HG02610 (cell line): Measurements from ENCODE around the gene PKHD1.

Experiments
- ATAC-seq: cut with Tn5 transposase; IDR thresholded peaks from one replicate; pipeline ENCODE4 v1.9.1; 2021; ENCODE audit warnings: mild to moderate bottlenecking, moderate library complexity; ENCODE audit not compliant: unreplicated experiment

PKHD1 gene

GRCh38 chr6:51718533-51718932, 368.9 kb downstream of the PKHD1 start:
- no peak for ATAC-seq

- no peak for ATAC-seq
These were observed 369.9 kb downstream of the PKHD1 start for GRCh38 chr6:51717477-51717876.

DNA sequence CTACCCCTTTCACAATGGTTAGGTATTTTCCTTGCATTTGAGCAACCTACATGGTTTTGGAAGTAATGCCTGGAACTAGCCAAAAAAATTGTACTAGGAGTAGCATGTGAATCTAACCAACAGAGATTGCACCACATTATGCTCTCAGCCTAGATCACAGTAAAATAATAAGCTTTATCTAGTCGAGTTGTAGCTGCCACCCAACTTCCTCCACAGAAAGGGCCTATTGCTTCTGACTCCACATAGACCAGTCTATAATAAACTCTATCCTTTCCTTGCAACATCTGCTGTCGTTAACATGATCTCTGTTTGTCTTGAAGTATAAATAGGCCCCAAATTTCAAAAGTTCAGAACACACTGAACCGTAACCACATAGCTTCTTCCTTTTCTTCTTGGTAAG, 375.5 kb downstream of the PKHD1 start:
- no peak for ATAC-seq

- no peak for ATAC-seq
These were observed 381.3 kb downstream of the PKHD1 start for GRCh38 chr6:51706086-51706485.

GRCh38 chr6:51704932-51705540, 382.4 kb downstream of the PKHD1 start:
- no peak for ATAC-seq

DNA sequence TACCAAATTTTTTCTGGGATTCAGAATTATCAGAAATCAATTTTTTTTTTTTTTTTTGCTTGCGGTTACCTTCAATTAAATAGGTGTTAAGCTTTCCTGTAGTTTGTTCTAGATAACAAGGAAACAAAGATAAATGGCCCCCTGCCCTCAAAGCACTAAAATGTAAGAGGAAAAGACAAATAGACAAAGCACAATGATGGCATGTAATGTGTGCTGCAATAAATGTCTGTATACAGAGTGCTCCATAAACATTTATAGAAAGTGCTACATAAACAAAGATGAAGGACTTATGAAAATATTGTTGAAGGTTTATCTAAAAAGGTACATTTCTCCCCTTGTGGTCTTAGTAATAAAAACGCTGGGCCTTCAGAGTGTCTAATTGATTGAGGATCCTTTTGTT, 384.6 kb downstream of the PKHD1 start:
- no peak for ATAC-seq

- no peak for ATAC-seq
These were observed 402.8 kb downstream of the PKHD1 start for GRCh38 chr6:51684603-51685002.

DNA sequence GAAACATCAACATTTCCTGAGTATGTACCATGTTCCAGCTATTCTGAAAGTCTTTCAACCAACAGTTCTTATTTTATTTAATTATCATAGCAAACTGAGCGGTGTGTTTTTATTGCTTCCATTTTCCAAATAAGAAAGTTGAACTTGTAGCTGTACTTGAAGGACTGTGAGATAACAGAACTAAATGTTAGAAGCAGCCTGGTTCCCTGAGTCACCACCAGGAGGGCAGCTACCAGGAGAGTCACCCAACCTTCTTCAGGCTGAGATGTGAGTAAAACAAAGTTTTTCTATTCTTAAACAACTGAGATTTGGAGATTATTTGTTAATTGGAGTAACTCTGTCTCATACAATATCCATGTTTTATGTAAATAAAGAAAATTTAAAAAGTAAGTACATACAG, 403.4 kb downstream of the PKHD1 start:
- no peak for ATAC-seq

GRCh38 chr6:51678905-51679620, 408.4 kb downstream of the PKHD1 start:
- ATAC-seq, result peak; percentile 92

GRCh38 chr6:51678274-51678673, 409.1 kb downstream of the PKHD1 start:
- no peak for ATAC-seq

- ATAC-seq, result no peak
These were observed 411.5 kb downstream of the PKHD1 start for GRCh38 chr6:51675922-51676275.

DNA sequence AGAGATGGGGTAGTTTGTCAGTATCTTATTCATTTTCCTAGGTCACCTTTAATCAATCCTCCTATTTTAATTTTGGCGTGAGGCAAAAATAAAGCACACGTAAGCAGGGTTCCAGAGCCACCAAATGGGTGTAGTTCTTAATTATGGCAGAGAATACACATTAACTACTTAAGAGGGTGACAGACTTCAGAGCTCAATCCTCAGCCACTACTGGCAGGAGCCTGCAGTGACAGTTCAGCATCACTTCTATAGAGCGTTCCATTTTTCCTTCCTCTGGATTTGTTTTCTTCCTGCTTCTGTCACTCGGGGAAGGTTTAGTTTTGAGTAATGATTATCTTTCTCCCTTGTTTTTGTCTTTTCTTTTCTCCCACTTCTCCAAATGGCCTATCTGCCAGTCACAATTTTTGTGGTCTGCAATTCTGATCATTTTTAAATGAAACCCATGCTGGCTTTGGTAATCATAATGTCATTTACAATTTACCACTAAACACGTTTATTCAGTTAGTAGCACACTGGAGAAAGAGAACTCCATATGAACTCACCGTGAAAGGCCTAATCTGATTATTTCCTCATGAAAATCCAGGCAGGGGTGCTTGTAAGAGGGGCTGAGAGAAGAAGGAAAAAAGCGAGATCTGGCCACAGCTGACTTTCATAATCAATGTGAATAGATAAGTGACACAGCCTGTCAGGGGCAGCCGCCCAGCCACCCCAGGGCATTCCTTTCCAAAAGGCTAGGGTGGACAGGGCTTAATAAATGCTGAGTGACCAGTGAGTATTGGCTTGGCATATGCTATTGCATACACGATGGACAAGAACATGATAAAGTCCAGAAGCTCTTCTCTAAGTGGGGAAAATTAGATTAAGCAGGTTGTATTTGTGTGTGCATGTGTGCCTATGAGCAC, 412.1 kb downstream of the PKHD1 start:
- ATAC-seq, result no peak

GRCh38 chr6:51663525-51663924, 423.9 kb downstream of the PKHD1 start:
- no peak for ATAC-seq

DNA sequence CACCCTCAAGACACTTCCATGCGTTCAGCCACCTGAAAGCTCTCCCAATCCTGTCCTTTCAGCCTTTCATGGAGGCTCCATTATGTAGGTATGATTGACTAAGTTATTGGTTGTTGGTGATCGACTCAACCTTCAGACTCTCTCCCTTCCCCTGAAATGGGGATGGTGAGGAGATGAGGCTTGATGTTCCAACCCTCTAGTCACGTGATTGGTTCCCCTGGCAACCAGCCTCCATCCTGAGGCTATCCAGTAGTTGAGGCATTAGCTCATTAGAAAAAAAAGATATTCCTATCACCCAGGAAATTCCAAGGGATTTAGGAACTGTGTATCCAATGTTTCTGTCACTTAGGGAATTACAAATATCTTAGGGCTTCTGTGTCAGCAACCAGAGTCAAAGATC, 426.6 kb downstream of the PKHD1 start:
- ATAC-seq, result no peak

DNA sequence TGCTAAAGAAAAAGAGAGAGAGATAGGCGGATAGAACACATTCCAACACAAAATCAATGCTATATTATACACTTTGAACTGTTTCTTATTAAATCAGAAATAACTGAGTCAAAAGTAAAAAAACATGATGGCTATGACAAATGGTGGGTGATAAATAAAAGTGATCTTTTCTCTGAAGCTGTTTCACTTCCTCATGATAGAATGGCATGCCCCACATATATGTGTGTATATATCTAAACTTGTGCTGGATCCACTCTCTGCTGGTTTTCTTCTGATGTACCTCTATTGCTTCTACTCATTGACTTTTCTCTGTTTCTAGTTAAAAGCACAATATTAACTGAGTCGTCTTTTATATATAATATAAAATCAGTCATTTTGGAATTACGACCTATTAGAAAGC, 429.9 kb downstream of the PKHD1 start:
- no peak for ATAC-seq

DNA sequence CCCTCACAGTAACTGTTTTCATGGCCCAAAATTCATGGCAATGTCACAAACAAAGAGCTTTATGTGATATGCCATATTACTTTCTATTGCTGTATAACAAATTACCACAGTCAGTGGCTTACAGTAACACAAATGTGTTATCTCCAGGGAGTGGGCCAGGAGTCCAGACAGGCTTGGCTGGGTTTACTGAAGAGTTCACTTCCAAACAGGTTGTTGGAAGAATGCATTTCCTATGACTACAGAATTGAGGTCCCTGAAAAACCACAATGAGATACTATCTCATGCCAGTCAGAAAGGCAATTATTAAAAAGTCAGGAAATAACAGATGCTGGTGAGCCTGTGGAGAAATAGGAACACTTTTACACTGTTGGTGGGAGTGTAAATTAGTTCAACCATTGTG, 431.9 kb downstream of the PKHD1 start:
- ATAC-seq, result no peak

DNA sequence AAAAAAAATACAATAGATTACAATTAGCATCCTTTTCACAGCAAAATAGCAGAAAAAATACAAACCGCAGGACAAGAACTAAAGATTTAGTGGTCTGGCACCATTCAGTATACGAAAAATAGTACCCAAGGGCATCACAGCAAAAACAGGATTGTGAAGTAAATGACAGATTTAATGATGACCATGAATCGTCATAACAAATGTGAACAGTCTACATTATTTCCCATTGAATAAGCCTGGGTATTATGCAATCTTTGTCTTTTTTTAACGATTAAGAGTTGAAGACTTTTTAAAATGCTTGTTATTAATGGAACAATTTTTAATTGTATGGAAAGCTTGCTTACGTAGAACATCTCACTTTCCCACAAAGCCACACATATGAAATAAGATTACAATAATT, 432.8 kb downstream of the PKHD1 start:
- no peak for ATAC-seq

DNA sequence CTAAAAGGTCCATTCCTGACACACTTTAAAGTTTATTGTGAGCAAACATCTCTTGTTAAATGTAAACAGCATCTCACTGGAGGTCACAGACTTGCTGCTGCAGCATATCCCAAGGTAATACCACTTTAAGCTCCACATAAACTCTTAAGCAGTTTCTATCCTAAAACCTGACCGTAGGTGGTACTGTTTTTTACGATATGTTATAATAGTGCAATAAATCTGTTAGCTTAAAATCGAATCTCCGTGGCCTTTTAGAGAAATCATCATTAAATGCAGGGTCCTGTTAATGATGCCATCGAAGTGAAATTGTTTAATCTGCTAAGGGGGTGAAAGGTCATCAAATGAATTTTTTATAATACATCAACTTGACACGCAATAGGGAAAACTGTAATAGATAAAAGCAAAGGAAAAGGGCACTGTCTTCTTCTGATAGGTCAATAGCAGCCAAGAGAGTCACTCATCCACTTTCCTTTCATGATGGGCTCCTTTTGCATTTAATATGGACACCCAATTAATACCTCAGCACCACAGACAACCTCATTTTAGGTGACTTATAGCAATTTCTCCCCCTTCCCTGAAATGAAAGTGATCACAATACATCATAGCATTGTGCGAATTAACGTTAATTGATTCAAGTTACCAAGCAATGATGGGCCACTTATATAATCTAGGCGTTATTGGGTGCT, 436.1 kb downstream of the PKHD1 start:
- no peak for ATAC-seq

GRCh38 chr6:51648774-51649173, 438.6 kb downstream of the PKHD1 start:
- no peak for ATAC-seq

DNA sequence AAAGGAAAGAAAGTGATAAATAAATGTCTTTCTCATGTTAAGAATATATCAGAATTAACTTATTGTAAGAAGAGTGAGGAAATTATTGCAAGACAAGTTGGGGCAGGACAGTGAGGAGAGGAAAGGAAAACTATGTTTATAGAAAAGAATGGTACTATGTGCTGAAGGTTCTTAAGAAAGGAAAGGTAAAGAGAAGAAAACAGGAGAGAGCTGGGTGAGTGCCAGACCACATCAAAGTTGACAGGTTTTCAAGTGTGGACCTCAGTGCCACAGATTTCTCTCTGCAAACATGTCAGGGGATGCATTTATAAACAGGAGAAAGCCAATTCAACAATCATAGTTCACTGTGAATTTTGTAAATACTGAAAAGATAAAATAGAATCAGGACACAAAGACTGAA, 439.2 kb downstream of the PKHD1 start:
- ATAC-seq, result no peak

DNA sequence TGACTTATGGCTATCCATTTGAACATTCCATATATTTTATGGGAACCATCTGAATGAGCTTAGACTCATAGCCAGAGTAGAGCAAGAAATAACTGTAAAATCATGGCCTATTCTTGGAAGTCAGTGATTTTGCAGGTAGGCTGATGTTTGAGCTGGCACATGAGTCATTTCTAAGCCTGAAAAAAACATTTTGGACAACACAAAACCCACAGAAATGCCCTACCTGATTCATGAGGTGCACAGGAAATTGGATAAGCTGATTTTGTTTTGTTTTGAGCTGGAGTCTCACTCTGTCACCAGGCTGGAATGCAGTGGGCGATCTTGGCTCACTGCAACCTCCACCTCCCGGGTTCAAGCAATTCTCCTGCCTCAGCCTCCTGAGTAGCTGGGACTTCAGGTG, 443.0 kb downstream of the PKHD1 start:
- ATAC-seq, result no peak
